ENCODE results near the gene NPAS2.

DNA sequence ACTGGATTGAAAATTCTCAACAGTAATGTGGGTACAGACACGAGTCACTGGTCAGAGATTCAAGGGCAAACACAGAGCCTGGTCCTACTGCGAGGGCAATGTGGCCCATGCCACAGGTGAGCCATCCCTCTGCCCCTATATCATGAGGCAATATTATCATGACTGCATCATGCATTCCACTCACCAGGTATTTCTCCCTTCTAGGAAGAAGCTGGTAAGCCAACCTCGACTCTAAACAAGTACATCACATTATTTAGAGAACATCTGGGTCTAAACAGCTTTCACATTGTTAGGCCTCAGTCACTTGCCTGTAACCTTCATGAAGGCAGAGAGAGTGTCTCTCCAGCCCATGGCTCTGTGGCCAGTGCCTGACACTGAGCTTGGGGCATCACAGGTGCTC, 167.6 kb downstream of the NPAS2 start:
- TF ChIP-seq, protein P1, sequence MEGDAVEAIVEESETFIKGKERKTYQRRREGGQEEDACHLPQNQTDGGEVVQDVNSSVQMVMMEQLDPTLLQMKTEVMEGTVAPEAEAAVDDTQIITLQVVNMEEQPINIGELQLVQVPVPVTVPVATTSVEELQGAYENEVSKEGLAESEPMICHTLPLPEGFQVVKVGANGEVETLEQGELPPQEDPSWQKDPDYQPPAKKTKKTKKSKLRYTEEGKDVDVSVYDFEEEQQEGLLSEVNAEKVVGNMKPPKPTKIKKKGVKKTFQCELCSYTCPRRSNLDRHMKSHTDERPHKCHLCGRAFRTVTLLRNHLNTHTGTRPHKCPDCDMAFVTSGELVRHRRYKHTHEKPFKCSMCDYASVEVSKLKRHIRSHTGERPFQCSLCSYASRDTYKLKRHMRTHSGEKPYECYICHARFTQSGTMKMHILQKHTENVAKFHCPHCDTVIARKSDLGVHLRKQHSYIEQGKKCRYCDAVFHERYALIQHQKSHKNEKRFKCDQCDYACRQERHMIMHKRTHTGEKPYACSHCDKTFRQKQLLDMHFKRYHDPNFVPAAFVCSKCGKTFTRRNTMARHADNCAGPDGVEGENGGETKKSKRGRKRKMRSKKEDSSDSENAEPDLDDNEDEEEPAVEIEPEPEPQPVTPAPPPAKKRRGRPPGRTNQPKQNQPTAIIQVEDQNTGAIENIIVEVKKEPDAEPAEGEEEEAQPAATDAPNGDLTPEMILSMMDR (IDR thresholded peaks at IDR 0.05) = no peak
- no peak for TF ChIP-seq POLR2A (IDR thresholded peaks at IDR 0.05)

Data from gastroesophageal sphincter (tissue), 3 donors.